DOHH2 (cell line): Measurements from ENCODE around the gene TTC17.

ENCODE experiments used
- EZH2phosphoT487 ChIP-seq: fragments of 200-600 bp; sonication (generic); IDR thresholded peaks from 2 replicates; pipeline ENCODE4 v1.6.1; 2017; ENCODE audit warnings: borderline replicate concordance, mild to moderate bottlenecking, antibody characterized with exemption, low read length, moderate library complexity, mixed read lengths
- TF ChIP-seq, protein P1 (sequence below): fragments of 200-600 bp; sonication (generic); IDR thresholded peaks from one replicate; pipeline ENCODE4 v1.5.1; 2014; ENCODE audit warnings: antibody characterized with exemption, mild to moderate bottlenecking, low read depth, low read length; ENCODE audit not compliant: poor library complexity, severe bottlenecking

DNA sequence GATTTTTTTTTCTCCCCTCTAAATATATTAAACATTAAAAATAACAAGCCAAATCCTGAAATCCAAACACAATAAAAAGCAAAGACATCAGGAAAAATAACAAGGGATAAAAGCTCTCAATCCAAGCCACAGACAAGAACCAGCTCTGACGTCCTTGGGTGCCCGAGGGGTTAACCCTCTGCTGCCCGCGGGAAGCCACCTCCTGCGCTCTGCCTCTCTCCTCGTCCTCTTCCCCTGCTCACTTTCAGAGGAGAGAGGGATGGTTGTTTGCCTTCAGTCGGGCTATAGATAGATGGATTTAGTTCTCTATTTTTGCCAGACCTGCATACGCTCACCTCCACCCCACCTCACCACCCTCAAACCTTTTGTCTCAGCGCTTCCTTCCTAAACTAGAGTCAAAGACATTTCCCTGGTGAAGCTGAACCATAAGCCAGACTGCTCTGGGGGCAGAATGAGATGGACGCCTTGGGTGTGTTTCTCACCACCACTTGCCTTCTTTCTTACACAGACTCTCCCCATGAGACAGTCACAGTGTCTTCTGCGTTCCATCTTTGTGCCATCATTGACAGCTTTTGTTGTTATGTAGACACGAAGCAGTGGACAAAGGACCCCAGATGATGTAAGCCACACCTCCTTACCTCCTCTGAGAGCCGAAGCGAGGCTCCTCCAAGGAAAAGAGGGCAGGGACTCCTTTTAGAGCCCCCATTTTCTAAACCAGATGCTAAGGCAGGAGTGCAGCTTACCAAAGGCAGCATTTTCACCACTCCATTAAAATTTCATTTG, 179.3 kb downstream of the TTC17 start:
- TF ChIP-seq, protein P1, sequence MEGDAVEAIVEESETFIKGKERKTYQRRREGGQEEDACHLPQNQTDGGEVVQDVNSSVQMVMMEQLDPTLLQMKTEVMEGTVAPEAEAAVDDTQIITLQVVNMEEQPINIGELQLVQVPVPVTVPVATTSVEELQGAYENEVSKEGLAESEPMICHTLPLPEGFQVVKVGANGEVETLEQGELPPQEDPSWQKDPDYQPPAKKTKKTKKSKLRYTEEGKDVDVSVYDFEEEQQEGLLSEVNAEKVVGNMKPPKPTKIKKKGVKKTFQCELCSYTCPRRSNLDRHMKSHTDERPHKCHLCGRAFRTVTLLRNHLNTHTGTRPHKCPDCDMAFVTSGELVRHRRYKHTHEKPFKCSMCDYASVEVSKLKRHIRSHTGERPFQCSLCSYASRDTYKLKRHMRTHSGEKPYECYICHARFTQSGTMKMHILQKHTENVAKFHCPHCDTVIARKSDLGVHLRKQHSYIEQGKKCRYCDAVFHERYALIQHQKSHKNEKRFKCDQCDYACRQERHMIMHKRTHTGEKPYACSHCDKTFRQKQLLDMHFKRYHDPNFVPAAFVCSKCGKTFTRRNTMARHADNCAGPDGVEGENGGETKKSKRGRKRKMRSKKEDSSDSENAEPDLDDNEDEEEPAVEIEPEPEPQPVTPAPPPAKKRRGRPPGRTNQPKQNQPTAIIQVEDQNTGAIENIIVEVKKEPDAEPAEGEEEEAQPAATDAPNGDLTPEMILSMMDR, result no peak
- no peak for TF ChIP-seq EZH2phosphoT487
